Pancreas (tissue), 10 donors: ENCODE results near the gene PIANP. TPM values are rescaled to one million over a fixed set of nuclear protein-coding genes. Genes with fewer than 3 reads are reported as not detected.

Source experiments
- ATAC-seq, 4 donors: fragments of 200-7000 bp; cut with Tn5 transposase; one replicate each; pipeline versions ENCODE4 v1.8.0 to v1.9.1; 2020; ENCODE audit warnings: mild to moderate bottlenecking in 4 of 4, moderate library complexity in 4 of 4
- DNase-seq, 6 donors: peaks; one replicate each; pipeline ENCODE4 v3.0.0-alpha.2; 2020
- FAIRE-seq: peaks from 2 replicates; lab custom pipeline; 2012; peaks lifted over from hg19 to GRCh38; lab: Jason Lieb, UNC
- H3K27ac ChIP-seq, 4 donors: fragments of 200-600 bp; sonication (generic); 1 replicate in 3 of 4; 2 replicates in 1 of 4; pipeline versions ENCODE4 v1.5.0 to v1.8.0; 2020
- H3K27me3 ChIP-seq, 4 donors: fragments of 200-600 bp; one replicate each; pipeline ENCODE4 v1.8.0; 2021
- H3K36me3 ChIP-seq, 3 donors: fragments of 200-600 bp; sonication (generic) in 1 of 3; one replicate each; pipeline versions ENCODE4 v1.5.0 to v1.8.0; 2020 to 2021
- H3K4me1 ChIP-seq, 3 donors: fragments of 200-600 bp; one replicate each; pipeline ENCODE4 v1.8.0; 2021
- H3K4me3 ChIP-seq, 4 donors: fragments of 200-600 bp; sonication (generic) in 2 of 4; one replicate each; pipeline versions ENCODE4 v1.5.0 to v1.8.0; 2020 to 2021
- H3K9me3 ChIP-seq, 4 donors: fragments of 200-600 bp; one replicate each; pipeline ENCODE4 v1.8.0; 2021
- WGBS, 2 donors: extraction: QIAGEN DNeasy Blood & Tissue Kit; methylation state at CpG; one replicate each; pipeline ENCODE4 v1.1.7; 2013; 5-methylcytosine and 5-hydroxymethylcytosine counted together
- intact Hi-C, 3 donors: fragments of 100-400 bp; cut with DNase I; formaldehyde crosslinking; loops; one replicate each; pipeline versions ENCODE4 v1.11.1 to v1.14.2; 2022
- polyA plus RNA-seq, 2 donors: library from polyadenylated mRNA; stranded (reverse); fragments of 200-250 nt; gene quantifications; one replicate each; pipeline ENCODE4 v1.2.3, GENCODE V29; 2013
- total RNA-seq, 6 donors: library from RNA; stranded (reverse); fragmentation: NEBNext Ultra II Directional in 4 of 6; extraction: Animal tissue kit (Norgen Biotek cat#: 25700) in 4 of 6; gene quantifications; one replicate each; pipeline versions ENCODE4 v1.2.1 to v1.2.4, GENCODE V29; 2021 to 2023
- TF ChIP-seq, protein P1 (sequence below), 4 donors: fragments of 200-600 bp; sonication (generic) in 3 of 4; IDR thresholded peaks; one replicate each; pipeline versions ENCODE4 v1.5.0 to v1.8.0; 2021; ENCODE audit warnings: antibody characterized with exemption in 4 of 4
- donor health status: healthy with polysubstance abuse.
- donor health status: DM: no; HTN: no; CAD: no; lungs with moderate emphysema.
- donor health status: DM: no; HTN: no; CAD: no.
- donor health status: control.
- donor health status: control.
- donor health status: Bipolar disorder and iron deficiency.
- donor health status: DM: yes; HTN: yes; CAD: no.
- donor health status: DM: no; HTN: no; CAD: no.
- donor health status: DM: no; HTN: no; CAD: no.
- donor health status: DM: yes; HTN: yes; CAD: no.

The PIANP gene
- total and polyA plus RNA-seq, 8 donors: 0.12 to 2.7 (median 0.24) TPM; not detected in 1

DNA sequence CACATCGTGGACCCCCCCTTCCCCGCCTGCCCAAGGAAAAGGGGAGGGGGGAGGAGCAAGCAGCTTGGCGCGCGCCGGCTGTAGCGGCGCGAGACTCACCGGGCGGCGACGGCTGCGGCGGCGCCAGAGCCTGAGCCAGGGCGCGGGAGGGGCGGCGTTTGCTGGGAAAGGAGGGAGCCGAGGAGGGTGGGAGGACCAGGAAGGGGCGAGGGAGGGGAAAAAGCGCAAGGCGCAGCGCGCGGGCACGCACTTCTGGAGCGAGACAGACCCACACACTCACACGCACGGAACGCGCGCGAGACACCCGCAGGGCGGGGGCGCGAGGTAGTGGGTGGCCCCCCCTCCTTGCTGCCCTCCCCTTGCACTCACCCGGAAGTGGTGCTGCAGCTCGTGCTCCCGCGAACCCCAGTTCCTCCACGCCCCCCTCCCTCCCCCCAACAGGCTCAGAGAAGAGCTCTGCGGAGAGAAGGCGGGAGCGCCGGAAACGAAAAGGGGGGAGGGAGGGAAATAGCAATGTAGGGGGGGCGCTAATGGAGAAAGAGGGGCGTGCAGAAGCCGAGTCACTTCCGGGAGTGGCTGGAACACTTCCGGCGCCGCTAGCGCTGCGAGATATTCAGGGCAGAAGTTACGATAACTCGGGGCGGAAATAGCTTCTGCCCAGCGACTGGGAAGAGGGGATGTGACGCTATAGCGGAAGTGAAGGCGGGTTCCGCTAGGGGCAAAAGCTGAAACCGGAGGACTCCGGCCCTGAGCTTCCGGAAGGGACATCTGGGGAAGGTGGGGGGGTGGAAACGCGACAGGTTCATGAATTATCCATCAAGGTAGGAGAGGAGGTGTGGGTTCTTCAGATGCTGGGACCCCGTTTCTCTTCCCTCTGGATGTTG lies 11.4 kb downstream of the PIANP start, which contains the start of gene ZNF384:
ZNF384 (minus strand) TSS at position 377 of the 884 bp plus-strand sequence. CDS start 9,855 bp downstream, outside the sequence.
- ATAC-seq: peak; percentile 91 to 95 (median 92)
- FAIRE-seq: peak; percentile 95
- TF ChIP-seq, protein P1, sequence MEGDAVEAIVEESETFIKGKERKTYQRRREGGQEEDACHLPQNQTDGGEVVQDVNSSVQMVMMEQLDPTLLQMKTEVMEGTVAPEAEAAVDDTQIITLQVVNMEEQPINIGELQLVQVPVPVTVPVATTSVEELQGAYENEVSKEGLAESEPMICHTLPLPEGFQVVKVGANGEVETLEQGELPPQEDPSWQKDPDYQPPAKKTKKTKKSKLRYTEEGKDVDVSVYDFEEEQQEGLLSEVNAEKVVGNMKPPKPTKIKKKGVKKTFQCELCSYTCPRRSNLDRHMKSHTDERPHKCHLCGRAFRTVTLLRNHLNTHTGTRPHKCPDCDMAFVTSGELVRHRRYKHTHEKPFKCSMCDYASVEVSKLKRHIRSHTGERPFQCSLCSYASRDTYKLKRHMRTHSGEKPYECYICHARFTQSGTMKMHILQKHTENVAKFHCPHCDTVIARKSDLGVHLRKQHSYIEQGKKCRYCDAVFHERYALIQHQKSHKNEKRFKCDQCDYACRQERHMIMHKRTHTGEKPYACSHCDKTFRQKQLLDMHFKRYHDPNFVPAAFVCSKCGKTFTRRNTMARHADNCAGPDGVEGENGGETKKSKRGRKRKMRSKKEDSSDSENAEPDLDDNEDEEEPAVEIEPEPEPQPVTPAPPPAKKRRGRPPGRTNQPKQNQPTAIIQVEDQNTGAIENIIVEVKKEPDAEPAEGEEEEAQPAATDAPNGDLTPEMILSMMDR (IDR thresholded peaks at IDR 0.05): peak in 3 of 4 donors; percentile 8 to 14 (median 13)
- peak within 1 kb of the TSS; percentile 70 to 96 (median 92) for H3K4me3 ChIP-seq
- no peaks in the 10 kb centered on the region for H3K9me3 ChIP-seq
- peak; percentile 89 to 98 (median 96) for DNase-seq
- peaks cover 3 to 20% (median 3%) of the 10 kb centered on the region in 3 donors for H3K4me1 ChIP-seq
- WGBS, 2 donors: 0 to 1% methylated on average over 62 to 72 of the region's 72 CpGs
- H3K27ac ChIP-seq: peak within 1 kb of the TSS; percentile 86 to 93 (median 91)
- intact Hi-C loops: no loop called here
- H3K36me3 ChIP-seq: no peaks in the 10 kb centered on the region
- H3K27me3 ChIP-seq: no peaks in the 10 kb centered on the region

DNA sequence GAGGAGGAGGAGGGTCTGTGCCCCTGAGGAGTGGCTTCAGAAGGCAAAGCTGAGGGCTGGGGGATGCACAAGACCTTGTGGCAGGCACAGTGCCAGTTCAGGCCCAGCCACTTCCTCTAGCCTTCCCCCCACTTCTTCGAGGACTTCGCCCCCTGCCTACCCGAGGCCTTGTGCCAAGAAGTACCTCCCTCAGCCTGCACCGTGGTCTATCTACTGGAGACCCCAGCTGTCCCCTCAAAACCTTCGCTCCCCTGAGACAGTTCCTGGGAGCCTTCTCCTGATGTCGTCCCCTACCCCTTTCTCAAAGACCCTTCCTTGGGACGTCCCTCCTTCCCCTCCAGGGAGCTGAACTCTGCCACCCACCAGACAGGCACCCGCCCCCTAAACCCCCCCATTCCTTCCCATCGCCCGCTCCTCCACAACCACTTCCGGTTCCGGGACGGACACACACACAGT lies 12.0 kb downstream of the PIANP start:
- intact Hi-C loops: no loop called here
- Histone ChIP-seq H3K36me3 (no peaks in the 10 kb centered on the region), H3K27me3 (no peaks in the 10 kb centered on the region), H3K27ac (peak overlapping the region; percentile 86 to 93 (median 91)), H3K4me3 (peak overlapping the region; percentile 70 to 96 (median 92)), H3K4me1 (peaks cover 3 to 20% (median 5%) of the 10 kb centered on the region in 3 donors), H3K9me3 (no peaks in the 10 kb centered on the region)
- 1 to 2% methylated on average over 13 of the region's 13 CpGs for WGBS, 2 donors
- TF ChIP-seq, protein P1 (IDR thresholded peaks at IDR 0.05): no peak
- FAIRE-seq (no peak), ATAC-seq (peak in 1 of 4 donors; percentile 1), DNase-seq (peak in 3 of 6 donors; percentile 64 to 82 (median 68))

DNA sequence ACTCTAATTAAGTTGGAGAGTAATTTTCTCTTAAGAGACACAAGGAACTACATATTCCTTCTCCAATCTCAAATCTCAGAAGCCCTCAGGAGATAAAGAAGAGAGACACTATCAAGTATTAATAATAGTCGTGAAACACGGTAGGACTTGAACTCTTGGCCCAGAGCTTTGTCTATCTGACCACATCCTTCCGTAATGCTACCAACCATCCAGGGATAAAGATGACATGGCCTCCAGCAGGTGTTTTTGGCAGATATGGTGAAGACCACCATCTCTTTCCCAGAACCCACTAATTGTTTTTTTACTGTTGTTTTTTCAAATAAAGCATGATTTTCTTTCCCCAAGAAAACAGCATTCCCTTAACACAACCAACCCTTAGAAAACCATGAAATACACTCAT lies 14.8 kb downstream of the PIANP start:
- Histone ChIP-seq H3K9me3 (no peaks in the 10 kb centered on the region), H3K4me3 (no peak overlapping the region), H3K27me3 (no peaks in the 10 kb centered on the region), H3K36me3 (no peaks in the 10 kb centered on the region), H3K4me1 (peaks cover 3 to 20% (median 5%) of the 10 kb centered on the region in 3 donors), H3K27ac (no peak overlapping the region)
- intact Hi-C loops: no loop called here
- TF ChIP-seq, protein P1 (IDR thresholded peaks at IDR 0.05): no peak
- ATAC-seq: no peak
- no peak for FAIRE-seq
- 73 to 77% methylated on average over 3 of the region's 3 CpGs for WGBS, 2 donors
- no peak for DNase-seq

DNA sequence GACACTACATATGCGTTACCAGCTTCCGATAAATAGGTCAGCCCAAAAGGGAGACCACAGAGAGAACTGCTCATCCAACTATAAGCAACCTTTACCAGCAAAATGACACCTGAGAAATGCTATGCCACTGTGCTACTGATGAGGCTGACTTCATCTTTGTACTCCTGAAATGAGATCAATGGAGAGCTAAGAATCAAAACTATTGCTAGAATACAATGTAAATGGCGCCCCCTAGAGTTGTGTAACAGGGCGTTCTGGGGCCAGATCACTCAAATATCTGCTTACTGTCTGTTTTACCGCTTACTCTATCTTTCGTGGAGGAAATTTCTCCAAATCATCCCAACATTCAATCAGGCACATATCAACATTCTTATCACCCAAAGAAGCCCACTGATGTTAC lies 16.0 kb downstream of the PIANP start:
- no peak for DNase-seq

More for the DNA sequence above, 16.0 kb downstream of the PIANP start:
- Histone ChIP-seq H3K36me3 (peaks cover 0 to 1% (median 0%) of the 10 kb centered on the region in 3 donors), H3K9me3 (no peaks in the 10 kb centered on the region), H3K27ac (no peak overlapping the region), H3K27me3 (no peaks in the 10 kb centered on the region), H3K4me3 (no peak overlapping the region), H3K4me1 (peaks cover 3 to 12% (median 5%) of the 10 kb centered on the region in 3 donors)
- no peak for ATAC-seq
- FAIRE-seq: no peak
- intact Hi-C loops: no loop called here
- WGBS, 2 donors: 51 to 63% methylated on average over 6 of the region's 6 CpGs
- TF ChIP-seq, protein P1 (IDR thresholded peaks at IDR 0.05): peak in 1 of 4 donors; percentile 30
